Suprapubic skin (tissue), 4 donors: ENCODE data around the gene TNS3.

Experiments
- POLR2A ChIP-seq, 2 donors: fragments of 450-650 bp; IDR thresholded peaks; one replicate each; pipeline ENCODE4 v1.6.1; 2017; ENCODE audit warnings: antibody characterized with exemption in 2 of 2, mild to moderate bottlenecking in 2 of 2, moderate library complexity in 2 of 2
- POLR2AphosphoS5 ChIP-seq, 3 donors: sonication (generic); formaldehyde crosslinking; IDR thresholded peaks; one replicate each; pipeline ENCODE4 v1.6.1; 2017; ENCODE audit warnings: antibody characterized with exemption in 3 of 3
- TF ChIP-seq, protein P1 (sequence below), 2 donors: fragments of 200-600 bp in 1 of 2; fragments of 450-650 bp in 1 of 2; sonication (generic) in 1 of 2; IDR thresholded peaks; one replicate each; pipeline ENCODE4 v1.5.1; 2016 to 2019; ENCODE audit warnings: antibody characterized with exemption in 2 of 2, mild to moderate bottlenecking in 1 of 2, moderate library complexity in 1 of 2

DNA sequence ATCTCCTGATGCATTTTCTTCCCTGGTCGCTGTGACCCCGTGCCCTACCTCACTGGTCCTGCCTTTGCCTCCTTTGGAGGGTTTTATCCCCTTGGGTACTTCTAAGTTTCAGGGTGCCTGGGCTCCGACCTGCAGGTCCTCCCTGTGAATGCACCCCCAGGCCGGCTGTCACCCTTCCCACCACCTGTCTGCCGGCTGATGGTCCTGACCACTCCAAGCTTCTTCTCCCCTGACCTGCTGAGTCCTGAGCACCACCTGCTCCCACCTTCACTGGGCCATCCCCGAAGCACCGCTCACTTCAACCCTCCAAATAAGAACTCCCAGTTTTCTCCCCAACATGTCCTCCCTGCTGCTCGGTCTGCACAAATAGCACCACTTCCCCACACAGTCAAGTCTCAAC lies 33.4 kb downstream of the TNS3 start:
- TF ChIP-seq POLR2AphosphoS5 (IDR thresholded peaks at IDR 0.05) = no peak
- TF ChIP-seq, protein P1, sequence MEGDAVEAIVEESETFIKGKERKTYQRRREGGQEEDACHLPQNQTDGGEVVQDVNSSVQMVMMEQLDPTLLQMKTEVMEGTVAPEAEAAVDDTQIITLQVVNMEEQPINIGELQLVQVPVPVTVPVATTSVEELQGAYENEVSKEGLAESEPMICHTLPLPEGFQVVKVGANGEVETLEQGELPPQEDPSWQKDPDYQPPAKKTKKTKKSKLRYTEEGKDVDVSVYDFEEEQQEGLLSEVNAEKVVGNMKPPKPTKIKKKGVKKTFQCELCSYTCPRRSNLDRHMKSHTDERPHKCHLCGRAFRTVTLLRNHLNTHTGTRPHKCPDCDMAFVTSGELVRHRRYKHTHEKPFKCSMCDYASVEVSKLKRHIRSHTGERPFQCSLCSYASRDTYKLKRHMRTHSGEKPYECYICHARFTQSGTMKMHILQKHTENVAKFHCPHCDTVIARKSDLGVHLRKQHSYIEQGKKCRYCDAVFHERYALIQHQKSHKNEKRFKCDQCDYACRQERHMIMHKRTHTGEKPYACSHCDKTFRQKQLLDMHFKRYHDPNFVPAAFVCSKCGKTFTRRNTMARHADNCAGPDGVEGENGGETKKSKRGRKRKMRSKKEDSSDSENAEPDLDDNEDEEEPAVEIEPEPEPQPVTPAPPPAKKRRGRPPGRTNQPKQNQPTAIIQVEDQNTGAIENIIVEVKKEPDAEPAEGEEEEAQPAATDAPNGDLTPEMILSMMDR (IDR thresholded peaks at IDR 0.05) = no peak
- TF ChIP-seq POLR2A (IDR thresholded peaks at IDR 0.05) = no peak
